ENCODE data around the gene DMKN. TPM values are rescaled to one million over a fixed set of nuclear protein-coding genes. Genes with fewer than 3 reads are reported as not detected.

DMKN gene
- total and polyA plus RNA-seq, 2 donors (not counting 3 experiments of a cell fraction or from before 2014, with no cell fraction given), result not detected

DNA sequence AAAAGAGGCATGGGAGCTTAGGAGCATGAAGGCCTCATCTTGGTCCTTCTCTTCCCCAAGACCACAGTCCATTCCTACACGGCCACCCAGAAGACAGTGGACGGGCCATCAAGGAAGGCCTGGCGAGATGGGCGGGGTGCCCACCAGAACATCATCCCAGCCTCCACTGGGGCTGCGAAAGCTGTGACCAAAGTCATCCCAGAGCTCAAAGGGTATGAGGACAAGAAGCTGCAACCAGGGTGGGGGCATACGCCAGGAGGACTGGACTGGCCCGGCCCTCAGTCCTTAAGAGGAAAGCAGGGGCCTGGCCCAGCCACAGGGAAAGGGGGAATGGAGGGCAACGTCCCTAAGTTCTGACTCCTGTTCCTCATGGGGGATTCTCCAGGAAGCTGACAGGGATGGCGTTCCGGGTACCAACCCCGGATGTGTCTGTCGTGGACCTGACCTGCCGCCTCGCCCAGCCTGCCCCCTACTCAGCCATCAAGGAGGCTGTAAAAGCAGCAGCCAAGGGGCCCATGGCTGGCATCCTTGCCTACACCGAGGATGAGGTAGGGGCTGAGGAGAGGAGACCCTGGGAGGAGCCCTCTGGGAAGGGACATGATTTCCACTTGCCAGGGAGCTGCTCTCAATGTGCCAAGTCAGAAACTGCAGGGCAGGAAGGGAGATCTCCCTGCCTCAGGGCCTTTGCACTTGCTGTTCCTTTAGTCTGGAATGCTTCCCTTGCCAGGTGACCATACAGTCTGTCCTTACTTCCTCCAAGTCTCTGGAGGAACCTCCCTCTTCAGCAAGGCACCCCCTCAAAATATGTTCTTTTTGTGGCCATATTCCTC, 30.0 kb upstream of the DMKN start:
- dilution Hi-C loops (cut with MboI; ENCODE audit: extremely low pct_ligation_motif_present, low sequenced_read_pairs), result no loop called here
- Histone ChIP-seq H4K20me1 (replicated peaks; ENCODE audit: control insufficient read depth, extremely low read depth, insufficient read depth, low read length) (no peaks in the 10 kb centered on the region), H3K9me3 (replicated peaks; ENCODE audit: control insufficient read depth, insufficient read depth, low read length) (no peaks in the 10 kb centered on the region), H3K27me3 (ENCODE audit: control insufficient read depth in 2 of 2, insufficient read depth in 2 of 2, low read length in 2 of 2) (no peaks in the 10 kb centered on the region), H3K9ac (replicated peaks; ENCODE audit: extremely low read depth, insufficient read depth, low read length) (no peak overlapping the region), H2AFZ (ENCODE audit: low read depth, low read length) (no peak overlapping the region), H3K4me3 (replicated peaks in 1 of 3; ENCODE audit: insufficient read depth in 1 of 3, low read depth in 1 of 3, low read length in 3 of 3) (no peak overlapping the region), H3K4me1 (ENCODE audit: control insufficient read depth, extremely low read depth, insufficient read depth, low read length) (peaks cover 16% of the 10 kb centered on the region), H3K4me2 (ENCODE audit: insufficient read depth, low read length) (no peak overlapping the region), H3K79me2 (ENCODE audit: control insufficient read depth, insufficient read depth, low read length) (peaks cover 15% of the 10 kb centered on the region), H3K36me3 (ENCODE audit: control insufficient read depth in 2 of 2, extremely low read depth in 1 of 2, insufficient read depth in 2 of 2, low read length in 2 of 2) (no peaks in the 10 kb centered on the region), H3K9me1 (replicated peaks; ENCODE audit: control insufficient read depth, extremely low read depth, insufficient read depth, low read length) (no peaks in the 10 kb centered on the region), H3K27ac (ENCODE audit: insufficient read depth, low read depth, low read length) (no peak overlapping the region)
- TF ChIP-seq, protein P1, sequence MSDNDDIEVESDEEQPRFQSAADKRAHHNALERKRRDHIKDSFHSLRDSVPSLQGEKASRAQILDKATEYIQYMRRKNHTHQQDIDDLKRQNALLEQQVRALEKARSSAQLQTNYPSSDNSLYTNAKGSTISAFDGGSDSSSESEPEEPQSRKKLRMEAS (IDR thresholded peaks at IDR 0.05; ENCODE audit: insufficient read depth, insufficient read length), result no peak
- TF ChIP-seq EZH2 (IDR thresholded peaks at IDR 0.05; ENCODE audit: borderline replicate concordance, low read depth, low read length, severe bottlenecking) (no peak), POLR2A (IDR thresholded peaks at IDR 0.05; ENCODE audit: low read depth, low read length) (no peak)
- ChIA-PET CTCF (interaction anchor here (1.3 kb wide), 1 partner anchor 33 kb away, joined by 6 read pairs; no protein-coding TSS in a partner anchor), POLR2A (no interaction called here)
- FAIRE-seq (no peak), DNase-seq (ENCODE audit: low read depth, low spot score) (no peak)
- intact Hi-C loops (cut with micrococcal nuclease), result no loop called here
- no TSS peak for BruUV-seq (replicated peaks)

DNA sequence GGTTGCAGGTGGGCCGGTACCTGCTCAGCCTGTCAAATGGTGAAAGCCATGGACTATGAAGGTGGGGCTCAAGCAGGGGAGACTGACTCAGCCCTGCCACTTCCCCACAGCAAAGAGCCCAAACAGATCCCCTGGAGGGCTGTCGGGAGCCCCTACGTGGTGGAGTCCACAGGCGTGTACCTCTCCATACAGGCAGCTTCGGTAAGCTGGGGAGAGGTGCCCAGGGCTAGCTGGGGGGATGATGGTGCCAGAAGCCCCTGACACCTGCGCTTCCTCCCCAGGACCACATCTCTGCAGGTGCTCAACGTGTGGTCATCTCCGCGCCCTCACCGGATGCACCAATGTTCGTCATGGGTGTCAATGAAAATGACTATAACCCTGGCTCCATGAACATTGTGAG, 28.8 kb upstream of the DMKN start:
- no peak overlapping the region for H3K4me2 ChIP-seq (ENCODE audit: insufficient read depth, low read length)
- H3K27me3 ChIP-seq (ENCODE audit: control insufficient read depth in 2 of 2, insufficient read depth in 2 of 2, low read length in 2 of 2), result no peaks in the 10 kb centered on the region
- ChIA-PET POLR2A (no interaction called here), CTCF (interaction anchor here (0.9 kb wide), 1 partner anchor 47 kb away, joined by 3 read pairs; no protein-coding TSS in a partner anchor)
- BruUV-seq (replicated peaks), result no TSS peak
- no peak overlapping the region for H3K27ac ChIP-seq (ENCODE audit: insufficient read depth, low read depth, low read length)
- FAIRE-seq (no peak), DNase-seq (ENCODE audit: low read depth, low spot score) (no peak)
- intact Hi-C loops (cut with micrococcal nuclease) (no loop called here), dilution Hi-C loops (cut with MboI; ENCODE audit: extremely low pct_ligation_motif_present, low sequenced_read_pairs) (no loop called here)
- no peaks in the 10 kb centered on the region for H3K9me3 ChIP-seq (replicated peaks; ENCODE audit: control insufficient read depth, insufficient read depth, low read length)
- peaks cover 16% of the 10 kb centered on the region for H3K4me1 ChIP-seq (ENCODE audit: control insufficient read depth, extremely low read depth, insufficient read depth, low read length)
- H3K9ac ChIP-seq (replicated peaks; ENCODE audit: extremely low read depth, insufficient read depth, low read length), result no peak overlapping the region
- H3K4me3 ChIP-seq (replicated peaks in 1 of 3; ENCODE audit: insufficient read depth in 1 of 3, low read depth in 1 of 3, low read length in 3 of 3), result no peak overlapping the region
- H3K36me3 ChIP-seq (ENCODE audit: control insufficient read depth in 2 of 2, extremely low read depth in 1 of 2, insufficient read depth in 2 of 2, low read length in 2 of 2), result no peaks in the 10 kb centered on the region
- TF ChIP-seq, protein P1 (IDR thresholded peaks at IDR 0.05; ENCODE audit: insufficient read depth, insufficient read length), result no peak
- no peak for TF ChIP-seq POLR2A (IDR thresholded peaks at IDR 0.05; ENCODE audit: low read depth, low read length)
- no peaks in the 10 kb centered on the region for H3K9me1 ChIP-seq (replicated peaks; ENCODE audit: control insufficient read depth, extremely low read depth, insufficient read depth, low read length)
- no peak overlapping the region for H2AFZ ChIP-seq (ENCODE audit: low read depth, low read length)
- no peaks in the 10 kb centered on the region for H4K20me1 ChIP-seq (replicated peaks; ENCODE audit: control insufficient read depth, extremely low read depth, insufficient read depth, low read length)
- H3K79me2 ChIP-seq (ENCODE audit: control insufficient read depth, insufficient read depth, low read length), result peaks cover 15% of the 10 kb centered on the region

All from endothelial cell of umbilical vein (primary cell).